Neural cell (in vitro differentiated cells): ENCODE results near the gene TPSAB1.

Source experiments
- EP300 ChIP-seq: fragments of 450-650 bp; conservative IDR thresholded peaks from 2 replicates; pipeline ENCODE4 v1.6.1; 2014; ENCODE audit warnings: antibody characterized with exemption, mild to moderate bottlenecking, moderate library complexity; ENCODE audit not compliant: poor library complexity, severe bottlenecking
- EZH2 ChIP-seq: fragments of 200-600, 300-800 bp; shearing (Covaris generic), sonication (generic); IDR thresholded peaks from 2 replicates; pipeline ENCODE4 v1.6.1; 2014; ENCODE audit warnings: antibody characterized with exemption, low read length, borderline replicate concordance, mild to moderate bottlenecking; ENCODE audit not compliant: insufficient read depth, poor library complexity, severe bottlenecking
- MXI1 ChIP-seq: fragments of 450-650 bp; conservative IDR thresholded peaks from 2 replicates; pipeline ENCODE4 v1.6.1; 2014; ENCODE audit warnings: antibody characterized with exemption, mild to moderate bottlenecking; ENCODE audit not compliant: poor library complexity, severe bottlenecking
- POLR2AphosphoS5 ChIP-seq: IDR thresholded peaks from 2 replicates; pipeline ENCODE4 v1.6.1; 2012
- RAD21 ChIP-seq: fragments of 450-650 bp; conservative IDR thresholded peaks from 2 replicates; pipeline ENCODE4 v1.6.1; 2014; ENCODE audit warnings: antibody characterized with exemption, mild to moderate bottlenecking, moderate library complexity
- SMC3 ChIP-seq: fragments of 450-650 bp; conservative IDR thresholded peaks from 2 replicates; pipeline ENCODE4 v1.6.1; 2014; ENCODE audit warnings: antibody characterized with exemption, mild to moderate bottlenecking, moderate library complexity; ENCODE audit not compliant: poor library complexity
- TAF1 ChIP-seq: IDR thresholded peaks from 2 replicates; pipeline ENCODE4 v1.6.1; 2012; ENCODE audit warnings: low read depth
- TF ChIP-seq, protein P1 (sequence below): IDR thresholded peaks from 2 replicates; pipeline ENCODE4 v1.6.1; 2012; ENCODE audit warnings: borderline replicate concordance
- TF ChIP-seq, protein P2 (sequence below): fragments of 450-650 bp; IDR thresholded peaks from 2 replicates; pipeline ENCODE4 v1.5.1; 2014; ENCODE audit warnings: antibody characterized with exemption, mild to moderate bottlenecking, moderate library complexity; ENCODE audit not compliant: poor library complexity, severe bottlenecking

DNA sequence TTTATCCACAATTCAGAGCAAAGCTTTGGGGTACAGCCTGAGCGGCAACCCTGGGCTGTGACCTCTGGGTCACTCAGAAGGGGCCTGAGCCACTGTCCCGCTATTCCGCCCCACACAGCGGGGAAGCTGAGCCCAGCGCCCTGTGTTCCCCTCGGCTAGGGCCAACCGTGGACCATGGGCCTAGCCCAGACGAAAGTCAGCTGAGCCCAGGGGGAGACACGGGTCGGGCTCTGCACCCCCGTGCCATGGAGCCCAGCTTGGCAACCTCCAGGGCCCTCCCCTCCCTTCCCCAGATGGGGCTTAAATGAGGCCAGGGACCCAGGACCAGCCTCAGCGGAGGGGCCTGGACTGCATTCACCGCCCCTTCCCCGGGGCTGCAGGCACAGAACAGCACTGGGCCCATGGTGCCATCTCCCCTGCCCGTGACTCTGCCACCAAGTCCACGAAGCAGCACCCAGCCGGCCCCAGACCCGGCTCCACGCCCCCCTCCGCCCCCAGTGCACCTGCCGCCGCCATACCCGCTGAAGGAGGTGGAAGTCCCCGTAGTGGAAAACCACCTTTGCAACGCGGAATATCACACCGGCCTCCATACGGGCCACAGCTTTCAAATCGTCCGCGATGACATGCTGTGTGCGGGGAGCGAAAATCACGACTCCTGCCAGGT is 17.2 kb downstream of the TPSAB1 start:
- TF ChIP-seq SMC3 (no peak), POLR2AphosphoS5 (no peak), EP300 (no peak), EZH2 (no peak), RAD21 (no peak), TAF1 (no peak), MXI1 (no peak)
- TF ChIP-seq, protein P1, sequence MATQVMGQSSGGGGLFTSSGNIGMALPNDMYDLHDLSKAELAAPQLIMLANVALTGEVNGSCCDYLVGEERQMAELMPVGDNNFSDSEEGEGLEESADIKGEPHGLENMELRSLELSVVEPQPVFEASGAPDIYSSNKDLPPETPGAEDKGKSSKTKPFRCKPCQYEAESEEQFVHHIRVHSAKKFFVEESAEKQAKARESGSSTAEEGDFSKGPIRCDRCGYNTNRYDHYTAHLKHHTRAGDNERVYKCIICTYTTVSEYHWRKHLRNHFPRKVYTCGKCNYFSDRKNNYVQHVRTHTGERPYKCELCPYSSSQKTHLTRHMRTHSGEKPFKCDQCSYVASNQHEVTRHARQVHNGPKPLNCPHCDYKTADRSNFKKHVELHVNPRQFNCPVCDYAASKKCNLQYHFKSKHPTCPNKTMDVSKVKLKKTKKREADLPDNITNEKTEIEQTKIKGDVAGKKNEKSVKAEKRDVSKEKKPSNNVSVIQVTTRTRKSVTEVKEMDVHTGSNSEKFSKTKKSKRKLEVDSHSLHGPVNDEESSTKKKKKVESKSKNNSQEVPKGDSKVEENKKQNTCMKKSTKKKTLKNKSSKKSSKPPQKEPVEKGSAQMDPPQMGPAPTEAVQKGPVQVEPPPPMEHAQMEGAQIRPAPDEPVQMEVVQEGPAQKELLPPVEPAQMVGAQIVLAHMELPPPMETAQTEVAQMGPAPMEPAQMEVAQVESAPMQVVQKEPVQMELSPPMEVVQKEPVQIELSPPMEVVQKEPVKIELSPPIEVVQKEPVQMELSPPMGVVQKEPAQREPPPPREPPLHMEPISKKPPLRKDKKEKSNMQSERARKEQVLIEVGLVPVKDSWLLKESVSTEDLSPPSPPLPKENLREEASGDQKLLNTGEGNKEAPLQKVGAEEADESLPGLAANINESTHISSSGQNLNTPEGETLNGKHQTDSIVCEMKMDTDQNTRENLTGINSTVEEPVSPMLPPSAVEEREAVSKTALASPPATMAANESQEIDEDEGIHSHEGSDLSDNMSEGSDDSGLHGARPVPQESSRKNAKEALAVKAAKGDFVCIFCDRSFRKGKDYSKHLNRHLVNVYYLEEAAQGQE, result no peak
- TF ChIP-seq, protein P2, sequence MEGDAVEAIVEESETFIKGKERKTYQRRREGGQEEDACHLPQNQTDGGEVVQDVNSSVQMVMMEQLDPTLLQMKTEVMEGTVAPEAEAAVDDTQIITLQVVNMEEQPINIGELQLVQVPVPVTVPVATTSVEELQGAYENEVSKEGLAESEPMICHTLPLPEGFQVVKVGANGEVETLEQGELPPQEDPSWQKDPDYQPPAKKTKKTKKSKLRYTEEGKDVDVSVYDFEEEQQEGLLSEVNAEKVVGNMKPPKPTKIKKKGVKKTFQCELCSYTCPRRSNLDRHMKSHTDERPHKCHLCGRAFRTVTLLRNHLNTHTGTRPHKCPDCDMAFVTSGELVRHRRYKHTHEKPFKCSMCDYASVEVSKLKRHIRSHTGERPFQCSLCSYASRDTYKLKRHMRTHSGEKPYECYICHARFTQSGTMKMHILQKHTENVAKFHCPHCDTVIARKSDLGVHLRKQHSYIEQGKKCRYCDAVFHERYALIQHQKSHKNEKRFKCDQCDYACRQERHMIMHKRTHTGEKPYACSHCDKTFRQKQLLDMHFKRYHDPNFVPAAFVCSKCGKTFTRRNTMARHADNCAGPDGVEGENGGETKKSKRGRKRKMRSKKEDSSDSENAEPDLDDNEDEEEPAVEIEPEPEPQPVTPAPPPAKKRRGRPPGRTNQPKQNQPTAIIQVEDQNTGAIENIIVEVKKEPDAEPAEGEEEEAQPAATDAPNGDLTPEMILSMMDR, result no peak
